CD4-positive, alpha-beta T cell treated with Interleukin-12 subunit alpha and Interleukin-12 subunit beta, for 1 hour (primary cell): ENCODE measurements around the gene SPOCK2.

Source experiments
- DNase-seq: peaks from one replicate; pipeline ENCODE4 v3.0.0-alpha.2; 2020

Gene SPOCK2

DNA sequence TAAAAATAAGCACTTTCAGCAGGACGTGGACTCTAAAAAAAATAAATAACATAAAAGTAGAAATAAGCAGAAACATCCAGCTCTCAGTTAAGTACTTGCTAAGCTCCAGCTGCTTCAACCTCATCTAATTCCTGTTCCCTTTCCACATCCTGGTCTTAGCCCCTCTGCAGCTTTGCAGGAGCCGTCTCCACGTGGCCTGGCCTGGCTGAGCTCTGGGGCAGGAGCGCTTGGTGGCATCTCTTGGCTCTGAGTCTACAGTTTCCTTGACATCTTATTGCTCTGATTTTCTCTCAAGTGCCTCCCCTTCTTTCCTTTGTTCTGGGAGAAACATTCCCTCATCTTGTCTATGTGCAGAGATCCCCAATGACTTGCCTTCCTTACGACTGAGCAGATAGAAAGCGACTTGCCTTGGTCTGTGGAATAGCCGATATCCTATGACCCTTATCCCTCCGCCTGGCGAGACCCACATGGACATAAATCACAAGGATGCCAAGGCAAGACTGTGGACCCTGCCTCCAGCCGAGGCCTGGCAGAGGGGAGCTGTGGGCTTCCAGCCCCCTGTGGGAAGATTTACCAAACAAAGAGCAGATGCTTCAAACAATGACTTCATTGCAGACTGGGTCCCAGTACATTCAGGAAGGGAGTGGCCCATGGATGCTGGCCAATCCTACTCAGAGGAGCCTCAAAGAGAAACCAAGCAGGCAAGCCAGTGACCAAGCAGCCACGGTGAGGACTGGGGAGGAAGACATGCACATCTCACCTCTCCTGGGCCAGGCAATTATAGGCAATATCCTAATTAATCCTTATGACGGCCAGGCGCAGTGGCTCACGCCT lies 61.9 kb downstream of the SPOCK2 start:
- no peak for DNase-seq

- DNase-seq = no peak
These were observed 62.5 kb downstream of the SPOCK2 start for GRCh38 chr10:72025832-72026231.

DNA sequence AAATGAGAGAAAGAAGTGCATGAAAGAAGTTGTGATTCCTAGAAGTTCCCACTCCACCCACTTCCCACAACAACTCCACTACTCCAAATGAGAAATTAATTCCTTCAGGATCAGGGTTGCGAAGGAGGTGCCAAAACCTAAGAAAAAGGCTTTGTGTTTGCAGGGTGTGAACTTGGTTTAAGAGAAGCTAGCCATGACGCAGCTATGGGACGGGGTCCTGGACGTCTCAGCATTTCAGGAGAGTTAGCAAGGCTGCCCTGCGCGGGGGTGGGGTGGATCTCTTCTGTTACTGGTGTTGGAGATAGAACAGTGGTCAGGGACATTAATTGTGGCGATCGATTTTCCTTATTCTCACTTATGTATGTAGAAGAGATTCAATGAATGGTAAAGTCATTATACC lies 63.0 kb downstream of the SPOCK2 start:
- DNase-seq = no peak

DNA sequence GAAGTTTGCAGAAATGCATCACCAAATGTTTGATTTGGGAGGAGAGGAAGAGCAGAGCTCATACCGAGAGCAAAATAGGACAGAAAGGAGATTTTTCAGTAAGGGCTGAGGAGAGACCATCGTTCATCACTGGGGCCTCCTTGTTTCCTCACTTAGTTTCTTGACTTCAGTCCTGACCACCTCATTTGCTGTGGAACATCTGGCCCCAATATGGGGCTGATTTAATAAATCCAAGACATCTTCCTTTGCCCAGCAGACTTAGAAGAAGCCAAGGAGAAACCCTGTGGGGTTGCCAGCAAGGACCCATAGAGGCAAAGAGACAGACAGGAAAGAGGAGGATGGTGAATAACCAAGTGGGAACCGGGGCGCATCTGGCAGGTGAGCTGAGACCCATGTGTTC lies 63.8 kb downstream of the SPOCK2 start:
- DNase-seq = no peak

GRCh38 chr10:72022228-72022627 lies 66.1 kb downstream of the SPOCK2 start:
- DNase-seq = no peak

GRCh38 chr10:72020914-72021809 lies 67.2 kb downstream of the SPOCK2 start:
- no peak for DNase-seq

GRCh38 chr10:72019085-72019876 lies 69.1 kb downstream of the SPOCK2 start:
- no peak for DNase-seq

- no peak for DNase-seq
These were observed 71.6 kb downstream of the SPOCK2 start for GRCh38 chr10:72016608-72017300.

DNA sequence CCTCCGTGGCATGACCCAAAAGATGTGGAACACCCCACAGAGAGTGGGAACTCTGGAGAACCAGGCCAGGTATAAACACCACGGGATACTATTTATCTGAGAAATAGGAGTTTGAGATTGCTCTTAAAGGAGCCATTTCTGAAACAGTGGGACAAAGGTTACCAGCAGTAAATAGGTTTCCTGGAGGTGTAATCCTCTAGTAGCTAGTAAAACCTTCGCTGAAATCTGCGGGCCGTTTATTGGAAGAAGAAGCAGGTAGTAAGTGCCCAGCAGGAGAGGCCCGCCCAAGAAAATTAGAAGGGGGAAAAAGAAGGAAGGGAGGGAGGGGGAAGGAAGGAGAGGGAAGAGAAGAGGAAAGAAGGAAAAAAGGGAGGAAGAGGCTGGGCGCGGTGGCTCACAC lies 72.5 kb downstream of the SPOCK2 start:
- DNase-seq = no peak

GRCh38 chr10:72014785-72015480 lies 73.4 kb downstream of the SPOCK2 start:
- DNase-seq = no peak

DNA sequence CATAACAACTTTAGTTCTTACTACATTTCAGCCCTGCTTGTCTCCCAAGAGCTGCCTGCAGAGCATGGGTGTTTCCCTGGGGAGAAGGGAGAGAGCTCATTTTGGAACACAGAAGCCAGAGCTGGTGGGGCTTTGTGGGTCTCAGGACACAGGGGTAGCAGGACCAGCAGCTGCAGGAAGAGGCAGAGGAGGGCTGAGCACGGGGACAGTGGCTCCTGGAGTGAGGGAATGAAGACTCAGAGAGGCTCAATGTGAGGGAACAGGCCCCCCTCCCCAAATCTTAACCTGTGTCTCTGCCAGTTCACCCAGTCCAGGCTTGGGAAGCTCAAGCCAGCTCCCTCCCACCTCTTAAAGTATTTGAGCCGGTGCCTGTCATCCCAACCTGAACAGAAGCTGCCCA lies 74.2 kb downstream of the SPOCK2 start:
- no peak for DNase-seq

DNA sequence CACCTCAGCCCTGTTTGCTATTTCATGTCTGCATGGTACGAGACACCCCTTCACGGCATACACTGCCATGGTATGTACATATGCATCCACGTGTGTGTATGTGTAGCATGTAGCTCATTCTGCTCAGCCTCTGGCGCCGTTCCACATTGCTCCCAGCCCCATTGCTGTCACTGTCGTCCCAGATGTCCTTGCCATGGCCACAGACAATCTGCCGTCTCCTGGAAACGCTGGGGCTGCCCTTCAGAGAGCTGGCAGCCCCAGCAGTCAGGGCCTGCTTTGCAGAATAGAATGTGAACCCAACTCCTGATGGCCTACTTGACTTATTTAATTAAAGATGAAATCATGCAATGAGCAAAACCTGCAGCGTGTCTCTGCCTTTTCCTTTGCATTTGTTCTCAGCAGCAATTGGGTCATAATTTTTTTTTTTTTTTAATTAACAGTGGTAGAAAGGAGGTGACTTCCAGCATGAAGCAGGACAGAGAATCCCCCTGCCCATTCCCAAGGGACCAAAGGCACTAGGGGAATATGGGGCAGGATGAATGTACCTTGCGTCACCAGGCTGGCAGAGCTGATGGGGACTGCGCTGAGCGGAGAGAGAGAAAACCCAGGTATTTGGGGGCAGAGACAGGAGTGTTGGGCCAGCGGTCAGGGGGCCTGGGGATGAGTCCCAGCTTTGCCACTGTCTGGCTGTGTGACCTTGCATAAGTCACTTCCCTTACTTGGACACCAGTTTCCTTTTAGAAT lies 75.0 kb downstream of the SPOCK2 start:
- no peak for DNase-seq

DNA sequence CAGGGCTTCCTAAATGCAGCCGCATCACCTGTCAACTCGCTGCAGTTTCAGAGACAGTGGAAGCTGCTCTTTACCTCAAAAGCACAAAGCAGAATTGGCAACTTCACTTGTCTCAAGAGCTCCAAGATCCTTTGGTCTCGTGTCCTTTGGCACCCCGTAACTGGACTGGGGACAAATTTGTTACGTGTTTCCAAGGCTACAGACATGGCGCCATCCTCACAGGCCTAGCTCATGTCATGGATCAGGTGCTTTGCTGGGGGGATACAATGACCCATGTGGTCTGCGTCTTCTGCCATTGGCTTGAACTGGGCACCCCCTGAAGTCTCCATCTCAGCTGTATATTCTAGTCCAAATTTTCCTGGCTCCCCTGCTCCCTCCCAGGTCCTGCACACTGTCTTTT lies 75.6 kb downstream of the SPOCK2 start:
- no peak for DNase-seq

- DNase-seq = no peak
These were observed 76.3 kb downstream of the SPOCK2 start for GRCh38 chr10:72011976-72012512.

GRCh38 chr10:72011468-72011867 lies 76.9 kb downstream of the SPOCK2 start:
- DNase-seq = no peak

DNA sequence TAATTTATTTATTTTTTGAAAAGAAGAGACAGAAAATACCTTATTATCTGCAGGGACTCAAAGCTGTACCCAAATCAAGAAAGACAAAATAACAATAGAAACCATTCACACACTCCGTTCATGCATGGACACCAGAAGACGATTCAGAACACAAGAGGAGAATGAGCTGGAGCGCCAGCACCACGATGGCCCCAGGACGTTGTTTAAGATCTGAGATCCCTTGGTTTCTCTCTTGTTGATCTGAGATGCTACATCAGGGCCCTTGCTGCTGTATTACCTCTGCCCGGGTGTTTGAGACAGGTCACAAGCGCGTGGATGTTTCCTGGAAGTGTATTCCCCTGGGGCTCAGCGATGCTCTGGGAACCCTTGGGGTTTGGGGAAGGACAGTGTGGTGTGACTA lies 77.3 kb downstream of the SPOCK2 start:
- DNase-seq = no peak

GRCh38 chr10:72010234-72010973 lies 77.9 kb downstream of the SPOCK2 start:
- no peak for DNase-seq

GRCh38 chr10:72009425-72010081 lies 78.8 kb downstream of the SPOCK2 start:
- no peak for DNase-seq

DNA sequence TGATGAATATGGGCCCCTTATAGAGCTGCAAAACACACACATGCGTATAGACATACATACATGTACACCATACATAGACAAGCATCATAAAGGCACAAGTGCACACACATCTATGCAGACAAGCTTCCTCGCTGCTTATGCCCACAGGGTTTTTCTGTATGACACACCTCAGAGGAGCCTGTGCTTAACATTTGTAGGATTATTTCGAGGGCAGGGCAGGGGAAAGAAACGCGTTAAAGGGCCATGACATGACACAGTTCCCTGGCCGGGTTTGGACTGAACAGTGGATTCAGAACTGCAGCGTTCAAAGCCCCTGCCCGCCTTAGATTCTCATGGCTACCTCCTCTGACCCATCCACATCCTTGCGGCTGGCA lies 79.3 kb downstream of the SPOCK2 start:
- no peak for DNase-seq
